Ureter (tissue), 1 donor: Measurements from ENCODE around the gene SCAMP3. TPM values are rescaled to one million over a fixed set of nuclear protein-coding genes. Genes with fewer than 3 reads are reported as not detected.

ENCODE experiments used
- DNase-seq: peaks from one replicate; pipeline ENCODE4 v3.0.0-alpha.2; 2020; ENCODE audit warnings: low spot score
- total RNA-seq: library from RNA; stranded (reverse); gene quantifications from one replicate; pipeline ENCODE4 v1.2.4, GENCODE V29; 2023
- donor health status: DM: yes; HTN: yes; CAD: no.

SCAMP3 gene
- total RNA-seq, 1 donor from 2014 or later = 62.6 TPM

DNA sequence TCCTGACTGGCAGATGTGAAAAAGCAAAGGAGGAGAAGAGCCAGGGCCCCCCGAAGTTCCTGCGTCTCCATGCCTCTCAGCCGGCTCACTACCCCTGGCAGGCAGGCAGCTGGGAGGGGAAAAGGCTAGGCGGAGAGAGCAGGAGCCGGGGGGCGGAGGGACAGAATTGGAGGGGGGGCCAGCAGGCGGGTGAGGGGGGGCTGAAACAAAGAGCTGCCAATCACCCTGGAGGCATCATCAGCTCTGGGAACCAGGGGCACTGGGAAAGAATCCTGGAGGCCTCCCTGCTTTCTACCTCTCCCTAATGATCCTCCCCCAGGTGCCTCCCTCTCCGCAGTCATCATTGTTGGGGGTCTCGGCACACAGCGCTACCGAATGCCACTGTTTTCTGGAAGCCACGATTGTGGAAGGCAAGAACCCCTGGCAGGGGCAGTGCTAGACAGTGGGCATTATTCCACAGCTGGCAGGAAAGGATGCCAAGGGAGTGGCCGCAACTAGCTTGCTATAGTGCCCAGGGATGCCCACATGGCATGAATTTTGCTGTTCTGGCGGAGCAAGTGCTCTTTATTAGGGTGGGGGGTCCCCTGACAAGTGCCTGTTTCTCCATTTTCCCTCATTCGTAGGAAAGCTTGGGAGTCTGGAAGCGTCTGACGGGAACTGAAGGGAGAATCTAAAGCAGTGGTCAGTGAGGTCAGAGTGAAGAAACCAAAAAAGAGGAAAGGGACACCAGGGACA lies 54.2 kb downstream of the SCAMP3 start, which contains the start of gene THBS3:
Gene THBS3 (minus strand): TSS at position 92 of the 735 bp plus-strand sequence. CDS start 21 bp downstream, at position 71.
- DNase-seq = peak; percentile 65

DNA sequence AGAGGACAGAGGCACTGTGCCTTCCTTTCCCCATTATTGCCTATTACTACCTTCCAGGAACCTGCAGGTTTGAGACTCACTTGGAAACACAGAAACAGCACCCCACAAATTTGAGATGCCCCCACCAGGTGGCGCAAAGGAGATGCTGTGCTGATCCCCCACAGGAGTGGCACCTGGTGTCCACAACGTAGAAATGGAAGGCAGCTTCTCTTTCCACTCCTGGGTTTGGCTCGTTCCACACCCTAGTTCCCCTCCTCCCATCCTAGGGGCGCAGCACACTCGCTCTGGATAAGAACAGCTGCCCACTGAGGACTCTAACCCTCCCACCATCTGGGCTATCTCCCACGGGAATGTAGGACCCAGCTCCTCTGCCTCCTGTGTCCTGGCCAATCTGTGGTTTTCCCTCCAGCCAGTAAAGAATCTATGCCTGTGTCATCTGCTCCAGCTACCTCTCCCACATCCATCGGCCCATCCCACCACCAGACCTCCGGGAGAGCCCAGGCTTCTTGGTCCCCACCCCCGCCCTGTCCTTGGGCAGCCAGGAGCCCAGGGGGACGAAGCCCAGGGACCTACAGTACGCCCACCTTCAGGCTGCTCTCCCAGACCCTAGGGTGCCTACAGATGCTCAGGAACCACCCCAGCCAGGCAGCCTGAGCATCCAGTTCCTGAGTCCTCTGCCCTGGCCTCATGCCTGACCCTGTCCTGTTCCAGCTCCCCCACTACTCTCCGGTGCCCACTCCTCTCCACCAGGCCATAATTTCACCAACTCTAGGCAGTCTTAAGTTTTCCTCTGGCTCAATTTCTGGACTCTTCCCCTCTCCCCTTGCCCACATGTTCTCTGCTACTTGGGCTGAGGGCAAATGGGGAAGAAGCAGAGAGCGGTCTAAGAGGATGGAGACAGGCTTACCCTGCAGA lies 55.0 kb downstream of the SCAMP3 start:
- DNase-seq = peak; percentile 92

Other genes starting within 250 kb of the SCAMP3 start
- gene DCST2, start 228.6 kb downstream of the SCAMP3 start, total RNA-seq = 1.2 TPM
- gene DCST1, start 228.5 kb downstream of the SCAMP3 start, total RNA-seq = not detected
- gene ADAM15, start 211.0 kb downstream of the SCAMP3 start, total RNA-seq = 152 TPM
- 11.2 TPM for gene EFNA4, start 198.6 kb downstream of the SCAMP3 start, total RNA-seq
- 1.1 TPM for gene EFNA3, start 183.5 kb downstream of the SCAMP3 start, total RNA-seq
- gene EFNA1, start 134.5 kb downstream of the SCAMP3 start, total RNA-seq = 111 TPM
- gene SLC50A1, start 126.5 kb downstream of the SCAMP3 start, total RNA-seq = 63.4 TPM
- gene DPM3, start 121.8 kb downstream of the SCAMP3 start, total RNA-seq = 75.4 TPM
- gene KRTCAP2, start 89.1 kb downstream of the SCAMP3 start, total RNA-seq = 293 TPM
- gene TRIM46, start 88.5 kb downstream of the SCAMP3 start, total RNA-seq = 1.6 TPM
- 54.6 TPM for gene THBS3, start 54.5 kb downstream of the SCAMP3 start, total RNA-seq
- 31.6 TPM for gene MTX1, start 53.7 kb downstream of the SCAMP3 start, total RNA-seq
- gene ENTREP3, start 6.9 kb downstream of the SCAMP3 start, total RNA-seq = 21.8 TPM
- 80.5 TPM for gene CLK2, start 11.1 kb upstream of the SCAMP3 start, total RNA-seq
- 4.7 TPM for gene HCN3, start 15.1 kb upstream of the SCAMP3 start, total RNA-seq
- not detected for gene PKLR, start 39.1 kb upstream of the SCAMP3 start, total RNA-seq
- gene FDPS, start 46.5 kb upstream of the SCAMP3 start, total RNA-seq = 124 TPM
- gene RUSC1, start 58.5 kb upstream of the SCAMP3 start, total RNA-seq = 31.4 TPM